ENCODE data around the gene CCL14. TPM values are rescaled to one million over a fixed set of nuclear protein-coding genes. Genes with fewer than 3 reads are reported as not detected.

The CCL14 gene
- total RNA-seq, 1 experiment from 2014 or later: not detected

DNA sequence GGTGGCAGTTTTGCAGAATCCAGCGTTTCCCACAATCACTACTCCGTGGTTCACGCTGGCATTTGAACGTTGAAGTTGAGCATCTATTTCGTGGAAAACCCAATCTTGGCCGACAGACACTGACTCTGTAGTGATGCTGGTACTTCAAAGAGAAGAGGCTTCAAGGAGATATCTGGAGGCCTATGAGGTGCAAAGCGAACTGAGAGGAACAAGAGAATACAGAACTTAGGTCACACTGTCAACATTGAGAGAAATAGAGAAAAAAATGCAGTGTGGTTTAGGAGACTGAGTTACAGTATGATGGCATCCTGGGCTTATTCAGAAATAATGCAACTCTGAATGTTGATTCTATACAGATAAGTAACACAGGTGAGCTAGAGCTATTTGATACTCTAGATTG is 21.3 kb downstream of the CCL14 start:
- Histone ChIP-seq H3K27me3 (replicated peaks; ENCODE audit: control insufficient read depth, insufficient read depth, low read length) (no peaks in the 10 kb centered on the region), H3K36me3 (ENCODE audit: control insufficient read depth, insufficient read depth, low read length) (no peaks in the 10 kb centered on the region), H3K4me1 (peaks cover 7% of the 10 kb centered on the region; the same call in 1 of the 2 replicates), H3K4me3 (ENCODE audit: low read depth, low read length) (no peak overlapping the region), H3K9me3 (no peaks in the 10 kb centered on the region; the same call in 1 of the 2 replicates)
- POLR2A ChIA-PET: no interaction called here
- no peak overlapping the region for H3K4me3 Mint-ChIP-seq (ENCODE audit: unreplicated experiment)
- CTCF ChIA-PET: interaction anchor here (0.6 kb wide), 1 partner anchor 35 kb away, joined by 4 read pairs; no protein-coding TSS in a partner anchor
- H3K4me1 Mint-ChIP-seq (ENCODE audit: low read depth, unreplicated experiment): peaks cover 7% of the 10 kb centered on the region
- DNase-seq: no peak
- H3K9me3 Mint-ChIP-seq (ENCODE audit: unreplicated experiment): no peaks in the 10 kb centered on the region
- H3K27me3 Mint-ChIP-seq (ENCODE audit: insufficient read depth, unreplicated experiment): peaks cover 5% of the 10 kb centered on the region
- BruUV-seq (replicated peaks): no TSS peak
- no peaks in the 10 kb centered on the region for H3K36me3 Mint-ChIP-seq (ENCODE audit: insufficient read depth, unreplicated experiment)
- no peak overlapping the region for H3K27ac Mint-ChIP-seq (ENCODE audit: unreplicated experiment)
- TF ChIP-seq CTCF (IDR thresholded peaks at IDR 0.05; ENCODE audit: insufficient read depth in 1 of 2, low read depth in 1 of 2, low read length in 1 of 2, severe bottlenecking in 1 of 2, unreplicated experiment in 1 of 2): no peak
- intact Hi-C loops (cut with micrococcal nuclease; ENCODE audit: unreplicated experiment): no loop called here

DNA sequence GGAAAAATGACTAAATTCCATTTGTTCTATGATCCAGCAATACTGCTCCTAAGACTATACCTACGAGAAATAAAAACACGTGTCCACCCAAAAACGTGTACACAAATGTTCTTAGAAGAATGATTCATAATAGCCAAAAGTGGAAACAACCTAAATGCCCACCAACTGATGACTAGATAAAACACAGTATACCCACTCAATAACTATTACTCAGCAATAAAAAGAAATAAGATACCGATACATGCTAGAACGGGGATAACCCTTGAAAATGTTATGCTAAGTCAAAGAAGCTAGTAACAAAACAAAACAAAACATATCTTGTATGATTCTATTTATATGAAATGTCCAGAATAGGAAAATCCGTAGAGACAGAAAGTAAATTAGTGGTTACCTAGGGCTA is 22.9 kb downstream of the CCL14 start:
- intact Hi-C loops (cut with micrococcal nuclease; ENCODE audit: unreplicated experiment): no loop called here
- H3K9me3 ChIP-seq: no peaks in the 10 kb centered on the region; the same call in 1 of the 2 replicates
- no TSS peak for BruUV-seq (replicated peaks)
- H3K27me3 ChIP-seq (replicated peaks; ENCODE audit: control insufficient read depth, insufficient read depth, low read length): no peaks in the 10 kb centered on the region
- no peaks in the 10 kb centered on the region for H3K9me3 Mint-ChIP-seq (ENCODE audit: unreplicated experiment)
- H3K27ac Mint-ChIP-seq (ENCODE audit: unreplicated experiment): no peak overlapping the region
- H3K4me3 ChIP-seq (ENCODE audit: low read depth, low read length): no peak overlapping the region
- no peaks in the 10 kb centered on the region for H3K4me1 ChIP-seq
- DNase-seq: no peak
- no peak for TF ChIP-seq CTCF (IDR thresholded peaks at IDR 0.05; ENCODE audit: insufficient read depth in 1 of 2, low read depth in 1 of 2, low read length in 1 of 2, severe bottlenecking in 1 of 2, unreplicated experiment in 1 of 2)
- ChIA-PET CTCF (no interaction called here), POLR2A (no interaction called here)
- H3K4me3 Mint-ChIP-seq (ENCODE audit: unreplicated experiment): no peak overlapping the region
- peaks cover 7% of the 10 kb centered on the region for H3K4me1 Mint-ChIP-seq (ENCODE audit: low read depth, unreplicated experiment)
- no peaks in the 10 kb centered on the region for H3K36me3 ChIP-seq (ENCODE audit: control insufficient read depth, insufficient read depth, low read length)
- H3K36me3 Mint-ChIP-seq (ENCODE audit: insufficient read depth, unreplicated experiment): no peaks in the 10 kb centered on the region
- peaks cover 5% of the 10 kb centered on the region for H3K27me3 Mint-ChIP-seq (ENCODE audit: insufficient read depth, unreplicated experiment)

DNA sequence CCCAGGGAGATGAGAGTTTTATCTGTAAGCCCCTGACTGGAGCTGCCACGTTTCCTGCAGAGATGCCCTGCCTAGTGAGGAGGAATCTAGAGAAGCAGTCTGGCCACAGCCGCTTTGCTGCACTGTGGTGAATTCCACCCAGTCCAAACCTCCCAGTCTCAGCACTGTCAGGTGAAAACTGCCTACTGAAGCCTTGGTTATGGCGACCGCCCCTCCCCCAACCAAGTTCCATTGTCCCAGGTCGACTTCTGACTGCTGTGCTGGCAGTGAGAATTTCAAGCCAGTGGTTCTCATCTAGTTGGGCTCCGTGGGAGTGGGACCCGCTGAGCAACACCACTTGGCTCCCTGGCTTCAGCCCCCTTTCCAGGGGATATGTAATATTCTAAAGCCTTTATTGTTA is 32.8 kb downstream of the CCL14 start:
- no peaks in the 10 kb centered on the region for H3K27me3 ChIP-seq (replicated peaks; ENCODE audit: control insufficient read depth, insufficient read depth, low read length)
- BruUV-seq (replicated peaks): no TSS peak
- POLR2A ChIA-PET: no interaction called here
- H3K9me3 ChIP-seq: no peaks in the 10 kb centered on the region
- no peaks in the 10 kb centered on the region for H3K9me3 Mint-ChIP-seq (ENCODE audit: unreplicated experiment)
- TF ChIP-seq CTCF (IDR thresholded peaks at IDR 0.05; ENCODE audit: insufficient read depth in 1 of 2, low read depth in 1 of 2, low read length in 1 of 2, severe bottlenecking in 1 of 2, unreplicated experiment in 1 of 2): no peak
- H3K4me3 Mint-ChIP-seq (ENCODE audit: unreplicated experiment): no peak overlapping the region
- CTCF ChIA-PET: no interaction called here
- H3K4me3 ChIP-seq (ENCODE audit: low read depth, low read length): no peak overlapping the region
- H3K4me1 ChIP-seq: no peaks in the 10 kb centered on the region
- no peak for DNase-seq
- intact Hi-C loops (cut with micrococcal nuclease; ENCODE audit: unreplicated experiment): no loop called here
- H3K36me3 Mint-ChIP-seq (ENCODE audit: insufficient read depth, unreplicated experiment): no peaks in the 10 kb centered on the region
- no peaks in the 10 kb centered on the region for H3K36me3 ChIP-seq (ENCODE audit: control insufficient read depth, insufficient read depth, low read length)
- H3K4me1 Mint-ChIP-seq (ENCODE audit: low read depth, unreplicated experiment): no peaks in the 10 kb centered on the region
- H3K27me3 Mint-ChIP-seq (ENCODE audit: insufficient read depth, unreplicated experiment): peaks cover 7% of the 10 kb centered on the region
- no peak overlapping the region for H3K27ac Mint-ChIP-seq (ENCODE audit: unreplicated experiment)

All from Caco-2 (cell line).